Articular chondrocyte of knee joint (primary cell): ENCODE measurements around the gene ACYP2. TPM values are rescaled to one million over a fixed set of nuclear protein-coding genes. Genes with fewer than 3 reads are reported as not detected.

ENCODE experiments used
- small RNA-seq: library from RNA; depleted of rRNA; stranded (forward); fragments of <200 nt; gene quantifications from one replicate; pipeline ENCODE3, GENCODE V24; 2012
- total RNA-seq: library from RNA; depleted of rRNA; stranded (reverse); fragments of >200 nt; gene quantifications from 2 replicates; pipeline ENCODE4 v1.2.3, GENCODE V29; 2012

ACYP2 gene
- 12.5 and 22.4 TPM in 2 replicates for total RNA-seq

GRCh38 chr2:54115284-54116137 is at the start of gene ACYP2:
Gene ACYP2, plus strand, starts transcription at chr2:54115615.

DNA sequence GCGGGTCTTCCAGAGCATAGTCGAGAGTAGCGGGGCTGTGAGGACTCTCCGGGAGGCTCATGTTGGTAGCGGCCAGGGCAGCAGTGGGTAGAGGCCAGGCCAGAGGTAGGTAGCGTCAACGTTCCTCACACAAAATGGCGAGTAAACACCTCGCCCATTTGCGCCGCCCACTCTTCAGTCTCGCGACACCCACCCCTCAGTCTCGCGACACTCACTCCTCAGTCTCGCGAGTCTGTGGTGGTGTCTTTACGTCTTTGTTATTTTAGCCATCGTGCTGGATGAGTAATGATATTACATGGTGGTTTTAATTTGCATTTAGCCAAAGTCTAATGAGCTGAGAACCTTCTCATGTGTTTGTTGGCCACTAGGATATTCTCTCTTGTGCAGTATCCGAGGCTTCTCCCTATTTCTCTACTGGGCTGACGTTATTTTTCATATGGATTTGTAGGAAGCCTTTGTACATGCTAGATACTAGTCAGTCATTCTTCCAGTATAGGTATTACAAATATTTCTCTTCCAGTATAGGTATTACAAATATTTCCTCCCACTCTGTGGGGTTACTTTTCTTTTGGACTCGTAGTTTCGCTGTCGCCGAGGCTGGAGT is 140.8 kb downstream of the ACYP2 start, which contains the start of gene TSPYL6:
Gene TSPYL6, minus strand, starts transcription at position 139 of the 604 bp plus-strand sequence. Its CDS starts 78 bp downstream, at position 61.

Small RNAs within 50 kb of the gene (small RNA-seq; reads per million reads assigned to genes)
- not detected for gene RNU7-172P

Other genes with a start within 250 kb of the ACYP2 start
- 126 and 136 TPM in 2 replicates for gene PSME4, start 144.6 kb upstream of the ACYP2 start, total RNA-seq
- under 0.01 TPM in 1 of 2 replicates, not detected in the other for gene TSPYL6, start 140.6 kb downstream of the ACYP2 start, total RNA-seq